Measurements from ENCODE around the gene SORCS2.

Gene SORCS2

DNA sequence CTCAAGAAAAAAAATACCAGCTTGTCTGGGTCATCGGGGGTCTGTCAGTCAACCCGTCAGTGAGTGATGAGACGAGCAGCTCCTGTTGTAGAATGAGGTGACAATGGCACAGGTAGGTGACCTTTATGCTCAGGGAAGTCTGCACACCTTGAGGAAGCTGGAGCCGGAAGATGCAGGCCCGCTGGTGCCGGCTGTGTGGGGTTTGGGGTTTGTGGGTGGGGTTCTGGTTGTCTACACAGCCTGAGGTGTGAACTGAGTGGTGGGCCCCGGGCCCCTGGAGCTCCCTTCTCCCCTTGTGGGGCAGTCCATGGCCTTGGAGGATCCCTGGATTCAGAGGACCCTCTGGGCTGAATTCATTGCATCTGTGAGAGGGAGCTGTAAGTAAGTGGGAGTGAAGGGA lies 75.5 kb downstream of the SORCS2 start:
- no peak for DNase-seq (ENCODE audit: low spot score)

DNA sequence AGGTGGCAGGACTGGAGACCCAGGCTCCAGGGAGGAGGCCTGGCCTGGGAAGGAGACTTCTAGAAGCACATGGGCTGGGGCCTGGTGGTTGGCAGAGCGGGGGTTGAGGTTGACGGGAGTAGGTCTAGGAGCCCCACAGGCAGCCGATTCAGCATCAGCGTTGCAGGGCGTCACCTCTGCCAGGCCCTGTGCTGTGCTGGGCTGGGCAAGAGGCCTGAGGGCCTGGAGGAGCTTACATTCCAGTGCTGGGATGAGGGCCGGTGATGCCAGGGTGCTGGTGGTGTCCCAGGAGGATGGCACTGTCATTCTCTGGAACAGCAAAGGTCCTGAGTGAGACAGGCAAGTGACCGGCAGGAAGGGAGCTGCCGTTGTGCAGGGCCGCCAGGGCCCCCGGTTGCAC lies 76.6 kb downstream of the SORCS2 start:
- DNase-seq (ENCODE audit: low spot score) = no peak

DNA sequence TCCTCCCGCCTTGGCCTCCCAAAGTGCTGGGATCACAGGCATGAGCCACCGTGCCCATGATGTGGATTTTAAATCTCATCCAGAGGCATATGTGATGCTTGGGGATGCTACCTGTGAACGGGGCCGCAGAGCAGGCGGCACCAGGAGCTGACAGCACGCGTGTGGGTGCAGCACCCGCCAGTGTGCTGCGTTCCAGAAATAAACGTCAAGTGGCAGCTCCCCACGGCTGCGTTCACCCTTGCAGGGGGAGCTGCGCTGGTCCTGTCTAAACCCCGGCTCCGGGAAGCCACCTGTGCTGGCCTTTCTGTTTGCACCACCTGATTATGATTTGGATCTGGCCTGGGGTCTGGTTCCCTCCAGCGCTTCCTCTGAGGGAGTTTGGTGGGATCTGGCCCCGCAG lies 77.8 kb downstream of the SORCS2 start:
- DNase-seq (ENCODE audit: low spot score) = no peak

DNA sequence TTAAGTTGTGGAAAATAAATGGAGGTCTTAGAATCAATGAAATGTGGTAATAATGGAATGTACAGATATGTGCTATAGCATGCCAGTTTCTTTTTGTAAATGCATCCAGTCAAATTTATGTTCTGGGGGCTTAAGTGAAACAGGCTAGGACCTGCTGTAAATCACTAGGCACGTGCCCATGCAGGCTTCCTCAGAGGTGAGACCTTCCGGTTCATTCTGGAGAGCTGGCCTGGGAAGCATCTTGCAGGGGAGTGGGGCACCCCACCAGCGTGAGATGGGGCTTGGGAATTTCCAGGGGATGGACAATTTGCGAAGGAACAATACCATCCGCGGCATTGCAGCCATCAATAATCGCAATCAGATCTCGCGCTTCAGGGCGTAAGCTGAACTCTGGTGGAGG lies 80.1 kb downstream of the SORCS2 start:
- no peak for DNase-seq (ENCODE audit: low spot score)

DNA sequence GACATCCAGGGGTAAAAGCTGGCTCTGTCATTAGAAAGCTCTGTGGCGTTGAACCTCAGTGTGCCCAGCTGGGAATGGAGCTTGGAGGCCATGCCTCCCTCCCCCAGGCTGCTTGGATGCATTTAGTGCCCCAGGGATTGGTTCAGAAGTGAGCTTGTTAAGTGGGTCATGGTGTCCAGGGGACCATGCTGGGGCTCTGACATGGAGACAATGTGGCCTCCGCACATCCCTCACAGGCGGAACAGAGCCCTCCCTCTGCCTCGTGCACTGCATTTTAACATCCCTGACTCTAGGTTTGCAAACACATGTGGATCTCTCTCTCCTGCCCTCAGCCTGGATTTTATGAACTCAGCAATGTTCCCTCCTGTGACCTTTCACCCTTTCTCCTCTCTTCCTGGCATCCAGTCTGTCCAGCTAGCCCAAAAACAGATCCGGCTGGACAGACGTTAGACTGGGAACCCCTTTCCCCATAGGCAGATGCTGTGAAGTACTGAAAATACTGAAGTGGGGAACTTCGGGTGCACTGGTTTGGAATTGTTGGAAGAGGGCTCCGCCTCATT lies 81.5 kb downstream of the SORCS2 start:
- peak; percentile 16 for DNase-seq (ENCODE audit: low spot score)

DNA sequence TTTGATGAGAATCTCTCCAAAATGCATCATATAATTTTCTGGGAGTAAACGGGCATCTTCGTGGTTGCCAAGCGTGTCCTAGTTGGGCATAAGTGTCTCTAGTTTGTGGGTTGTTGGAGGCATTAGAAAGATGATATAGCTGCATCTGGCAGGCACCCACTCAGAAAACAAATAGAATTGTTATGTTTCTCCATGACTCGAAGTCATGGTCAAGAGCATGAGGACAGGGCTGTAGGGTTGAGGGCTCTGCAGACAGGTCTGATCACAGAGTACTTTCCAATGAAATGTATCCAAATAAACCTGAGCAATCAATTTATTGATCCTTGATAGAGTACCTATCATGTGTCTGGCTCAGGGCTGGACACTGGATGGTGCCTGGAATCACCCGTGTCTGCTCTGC lies 82.7 kb downstream of the SORCS2 start:
- no peak for DNase-seq (ENCODE audit: low spot score)

DNA sequence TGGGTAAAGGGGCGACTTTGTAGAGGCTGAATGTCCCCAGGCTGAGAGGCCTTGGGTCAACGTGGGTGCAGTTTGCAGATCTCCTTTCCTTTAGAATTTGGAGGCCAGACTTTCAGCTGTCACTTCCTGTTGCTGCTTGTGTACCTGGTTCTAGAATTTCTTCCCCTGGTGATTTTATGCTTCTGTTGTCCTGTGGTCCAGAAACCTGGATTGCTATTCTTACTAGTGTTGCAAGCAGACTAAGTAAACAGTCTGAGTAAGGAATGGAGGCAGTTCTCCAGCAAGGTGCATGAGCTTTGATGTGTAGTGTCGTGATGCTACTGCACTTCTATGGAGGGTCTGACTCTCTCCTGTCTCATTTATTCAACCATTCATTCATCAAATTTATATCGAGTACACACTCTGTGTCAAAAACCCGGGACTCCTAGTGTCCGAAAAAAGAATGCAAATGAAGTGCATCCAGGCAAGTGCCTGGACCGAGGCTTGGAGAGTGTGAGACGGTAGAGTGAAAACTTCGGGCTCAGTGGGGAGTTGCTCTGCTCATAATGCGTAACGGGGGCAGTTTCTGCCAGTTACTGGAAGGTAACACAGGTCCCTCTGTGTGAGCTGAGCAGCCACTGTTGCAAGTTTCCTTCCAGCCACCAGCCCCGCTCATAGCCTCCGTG lies 83.3 kb downstream of the SORCS2 start:
- DNase-seq (ENCODE audit: low spot score) = no peak

DNA sequence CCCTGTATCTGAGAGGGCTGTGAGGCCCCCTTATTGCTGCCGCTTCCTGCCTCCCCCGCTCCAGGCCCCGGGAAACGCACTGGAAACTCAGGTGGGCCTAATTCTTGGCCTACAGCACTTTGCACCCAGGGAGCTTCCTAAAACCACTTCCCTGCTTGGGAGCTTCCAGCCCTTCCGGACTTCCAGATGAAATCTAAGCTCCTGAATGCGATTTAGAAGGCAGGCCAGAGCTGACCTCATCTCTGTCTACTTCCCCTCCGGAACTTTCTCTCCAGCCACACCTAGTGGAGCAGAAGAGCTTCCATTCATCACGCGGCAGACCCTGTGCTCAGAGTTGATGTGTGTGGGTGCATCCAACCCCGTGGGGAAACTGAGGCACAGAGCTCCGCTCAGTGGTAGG lies 84.2 kb downstream of the SORCS2 start:
- DNase-seq (ENCODE audit: low spot score) = no peak

DNA sequence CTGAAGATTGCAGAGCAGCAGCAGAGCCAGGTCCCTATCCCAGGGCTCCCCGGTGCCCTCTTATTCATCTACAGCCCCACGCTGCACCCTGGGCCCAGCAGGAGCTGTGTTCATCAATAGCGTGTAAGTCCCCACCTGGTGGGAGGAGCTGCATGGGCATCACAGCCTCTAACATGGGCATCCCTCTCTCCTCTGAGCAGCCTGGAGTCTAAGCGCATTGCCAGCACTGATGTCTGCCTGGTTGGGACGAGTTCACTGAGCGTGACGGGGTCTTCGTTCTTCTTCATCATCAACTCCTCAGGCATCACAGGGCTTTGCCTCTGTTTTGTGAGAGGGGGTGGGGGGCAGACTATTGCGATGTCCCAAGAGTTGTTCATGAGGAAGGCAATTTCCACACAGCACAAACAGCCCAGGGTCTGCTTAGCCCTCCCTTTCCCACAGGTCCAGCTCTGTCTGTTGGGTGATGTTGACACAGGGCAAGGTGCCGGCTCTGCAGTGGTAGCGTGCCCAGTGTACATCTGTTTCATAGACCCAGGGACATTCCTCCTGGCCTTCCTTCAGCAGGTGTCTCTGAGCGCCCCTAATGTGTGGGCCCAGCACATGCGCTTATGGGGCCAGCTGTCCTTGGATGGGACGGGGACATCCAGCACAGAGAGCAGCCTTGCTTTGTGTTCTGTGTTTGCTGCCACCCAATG lies 85.9 kb downstream of the SORCS2 start:
- DNase-seq (ENCODE audit: low spot score) = no peak

DNA sequence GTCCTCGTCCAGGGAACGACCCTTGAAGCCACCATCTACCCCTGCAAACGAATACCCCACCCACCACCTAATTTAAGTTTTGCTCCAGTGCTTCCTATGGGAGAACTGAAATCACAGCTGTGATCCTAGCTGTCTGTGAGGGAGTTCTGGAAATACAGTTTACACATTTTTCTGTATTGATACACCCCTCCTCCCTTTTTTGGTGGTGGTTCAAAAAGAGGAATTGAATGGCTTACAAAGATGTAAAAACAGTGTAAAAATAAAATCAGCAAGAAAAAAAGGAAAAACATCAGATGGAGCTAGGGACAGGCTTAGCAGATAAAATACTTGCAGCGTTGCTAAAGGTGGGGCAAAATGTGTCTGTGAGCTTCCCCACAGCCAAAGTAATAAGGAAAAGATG lies 86.6 kb downstream of the SORCS2 start:
- DNase-seq (ENCODE audit: low spot score) = no peak

DNA sequence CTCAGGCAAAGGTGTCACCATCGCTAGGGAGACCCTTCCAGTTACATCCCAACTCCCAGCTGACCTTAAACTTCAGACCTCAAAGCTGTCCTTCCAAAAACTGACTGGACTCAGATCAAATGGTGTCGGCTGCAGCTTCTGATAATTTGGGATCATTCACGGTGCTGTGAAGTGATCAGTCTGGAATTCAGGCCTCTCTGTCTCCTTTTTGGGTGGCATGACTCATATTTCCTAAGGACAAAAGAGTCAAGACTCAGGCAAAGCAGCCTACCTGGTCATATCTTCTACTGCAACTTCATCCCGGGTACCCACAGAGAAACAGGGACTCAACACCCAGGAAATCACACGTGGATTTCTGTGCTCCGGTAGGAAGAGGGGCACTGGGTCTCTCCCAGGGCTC lies 87.6 kb downstream of the SORCS2 start:
- DNase-seq (ENCODE audit: low spot score) = no peak

DNA sequence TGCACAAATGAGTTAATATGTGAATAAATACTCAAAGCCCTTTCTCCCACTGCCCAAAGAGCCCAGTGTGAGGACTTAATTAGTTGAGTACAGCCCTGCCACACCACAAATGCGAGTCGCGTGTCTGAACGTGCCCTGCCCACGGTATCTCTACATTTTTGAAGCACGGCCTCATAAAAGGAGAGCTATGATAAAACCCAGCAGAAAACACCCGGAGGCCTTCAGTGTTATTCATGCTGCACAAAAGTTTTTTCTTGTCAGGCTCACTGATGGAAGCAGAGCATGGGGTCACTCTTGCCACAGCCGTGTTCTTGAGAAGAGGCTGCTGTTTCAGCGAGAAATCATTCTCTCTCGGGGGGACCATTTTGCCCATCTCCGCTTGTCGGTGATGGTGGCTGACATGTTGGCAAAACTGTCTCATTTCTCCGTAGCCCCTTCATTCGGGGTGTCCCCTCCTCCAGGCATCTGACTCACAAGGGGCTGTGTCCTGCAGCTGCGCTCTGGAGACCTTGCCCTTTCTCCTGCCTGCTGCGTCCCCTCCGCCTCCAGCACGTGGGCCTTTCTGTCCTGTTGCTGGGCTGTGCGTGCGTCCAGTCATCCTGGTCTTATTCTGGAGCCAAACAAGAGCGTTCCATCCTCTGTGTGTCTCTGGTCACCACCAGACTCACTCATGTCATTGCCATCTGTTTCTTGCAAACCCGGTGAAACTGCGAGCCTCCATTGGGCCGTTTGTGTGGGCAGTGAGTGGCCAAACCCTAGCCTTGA lies 88.8 kb downstream of the SORCS2 start:
- no peak for DNase-seq (ENCODE audit: low spot score)

DNA sequence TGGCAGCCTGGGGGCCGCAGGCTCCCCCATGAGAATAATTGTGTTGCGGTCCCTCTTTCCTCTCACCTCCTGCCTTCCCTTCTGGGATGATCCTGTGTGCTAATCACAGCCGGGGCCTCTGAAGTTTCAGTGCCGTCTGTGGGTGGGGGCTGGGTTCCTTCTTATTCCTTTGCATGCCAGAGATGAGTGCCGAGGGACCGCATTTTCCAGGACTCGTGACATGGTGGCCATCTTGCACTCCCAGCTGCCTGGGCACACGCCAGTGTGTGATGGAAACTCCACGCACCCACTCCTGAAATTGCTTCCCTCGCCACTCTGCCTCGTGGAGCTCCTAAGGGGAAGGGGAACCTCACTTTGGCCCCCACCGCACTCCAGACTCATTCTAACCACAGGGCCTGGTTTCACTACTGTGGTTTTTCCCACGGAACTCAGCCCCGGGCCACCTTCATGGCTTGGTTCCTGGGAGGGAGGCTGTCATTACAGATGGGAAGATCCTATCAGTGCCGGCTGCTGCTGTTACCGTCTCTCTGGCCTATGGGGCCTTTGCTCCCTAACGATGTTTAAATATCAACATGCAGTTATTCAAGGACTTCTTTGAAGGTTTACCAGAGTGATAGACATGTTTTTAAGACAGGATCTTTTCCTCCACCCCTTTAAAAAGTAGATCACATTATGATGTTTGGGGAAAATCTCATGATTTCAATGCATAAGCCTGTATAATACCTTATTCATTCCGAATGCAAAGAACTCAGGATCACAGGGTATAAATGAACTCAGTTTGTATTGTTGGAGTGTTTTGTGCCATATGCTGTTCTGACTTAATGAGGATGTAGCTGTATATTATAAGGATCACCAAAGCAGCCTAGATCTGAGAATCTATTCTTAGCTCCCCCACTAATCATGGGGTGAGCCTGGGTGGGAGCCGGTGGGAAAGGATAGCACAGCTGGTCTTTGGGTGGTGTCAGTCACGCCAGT lies 89.6 kb downstream of the SORCS2 start:
- no peak for DNase-seq (ENCODE audit: low spot score)

DNA sequence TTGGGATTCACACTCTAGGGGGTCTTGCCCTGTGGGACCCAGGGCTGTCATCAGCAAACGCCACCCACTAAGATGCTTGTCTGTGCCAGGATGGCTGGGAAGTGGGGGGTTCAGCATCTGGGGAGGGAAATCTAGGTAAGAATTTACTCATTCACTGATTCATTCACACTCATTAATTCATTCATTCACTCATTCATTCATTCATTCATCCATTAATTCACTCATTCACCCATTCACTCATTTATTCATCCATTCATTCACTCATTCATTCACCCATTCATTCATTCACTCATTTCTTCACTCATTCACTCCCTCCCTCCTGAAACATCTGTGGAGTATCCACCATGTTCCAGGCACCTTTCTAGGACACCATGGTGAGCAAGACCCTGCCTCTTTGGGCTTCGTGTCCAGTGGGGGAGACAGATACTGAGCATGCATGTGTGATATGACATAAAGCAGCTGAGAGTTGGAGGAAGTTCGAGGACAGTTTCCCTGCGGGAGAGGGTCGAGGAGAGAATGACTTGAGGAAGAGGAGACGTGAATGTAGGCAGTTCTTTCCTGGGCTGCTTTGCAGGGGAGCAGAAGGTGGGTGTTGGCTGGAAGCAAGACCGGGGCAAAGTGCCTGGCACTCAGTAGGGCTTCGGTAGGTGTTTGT lies 90.6 kb downstream of the SORCS2 start:
- DNase-seq (ENCODE audit: low spot score) = no peak

DNA sequence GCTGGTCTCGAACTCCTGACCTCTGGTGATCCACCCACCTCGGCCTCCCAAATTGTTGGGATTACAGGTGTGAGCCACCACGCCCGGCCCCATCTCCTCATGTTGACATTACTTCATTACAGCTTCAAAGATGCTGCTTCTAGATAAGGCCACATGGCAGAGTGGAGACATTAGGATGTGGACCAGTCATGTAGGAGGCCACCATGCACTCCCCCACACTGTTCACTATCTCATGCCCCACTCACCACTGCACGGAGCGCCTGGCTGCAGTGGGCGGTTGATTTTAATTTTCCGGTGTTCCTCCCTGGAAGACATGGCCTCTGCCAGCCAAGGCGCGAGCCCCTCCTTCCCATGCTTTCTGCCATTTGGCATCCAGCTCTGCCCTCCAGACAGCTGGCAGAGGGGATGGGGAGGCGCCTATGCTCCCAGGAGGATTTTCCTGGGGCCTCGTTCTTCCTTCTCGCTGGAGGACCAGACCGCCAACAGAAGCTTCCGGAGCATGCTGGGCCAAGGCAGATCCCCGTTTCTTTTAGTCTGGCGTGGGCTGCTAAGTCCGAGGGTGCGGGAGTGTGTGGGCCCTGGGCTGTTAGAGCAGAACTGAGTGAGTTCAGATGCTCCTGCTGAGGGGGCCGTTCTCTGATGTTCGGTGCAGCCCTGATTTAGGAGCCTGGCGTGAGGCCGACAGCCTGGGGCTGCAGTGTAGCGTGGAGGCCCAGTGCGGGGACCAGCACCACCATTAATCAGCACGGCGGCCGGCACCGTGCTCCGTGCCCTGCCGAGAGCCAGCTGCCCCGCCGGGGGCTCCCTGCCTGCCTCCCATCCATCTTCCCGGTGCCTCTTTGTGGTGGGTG lies 93.1 kb downstream of the SORCS2 start:
- DNase-seq (ENCODE audit: low spot score) = no peak

DNA sequence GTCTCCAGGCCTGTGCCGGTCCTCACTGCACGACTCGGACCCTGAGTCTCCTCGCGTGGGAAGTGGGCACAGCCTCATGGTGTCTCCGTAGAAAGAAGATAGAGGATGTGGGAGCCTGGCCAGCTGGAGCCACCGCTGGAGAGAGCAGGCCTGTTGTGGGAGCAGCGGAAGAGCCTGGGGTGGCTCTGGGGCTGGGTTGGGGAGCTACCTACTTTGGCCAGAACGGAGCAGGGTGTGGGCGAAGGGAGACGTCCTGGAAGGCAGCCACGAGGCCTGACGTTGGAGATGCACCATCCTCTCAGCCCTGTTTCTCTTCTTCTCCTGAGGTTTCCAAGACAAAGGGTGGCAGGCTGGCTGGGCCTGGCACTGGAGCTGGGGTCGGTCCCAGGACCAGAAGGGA lies 93.8 kb downstream of the SORCS2 start:
- no peak for DNase-seq (ENCODE audit: low spot score)

DNA sequence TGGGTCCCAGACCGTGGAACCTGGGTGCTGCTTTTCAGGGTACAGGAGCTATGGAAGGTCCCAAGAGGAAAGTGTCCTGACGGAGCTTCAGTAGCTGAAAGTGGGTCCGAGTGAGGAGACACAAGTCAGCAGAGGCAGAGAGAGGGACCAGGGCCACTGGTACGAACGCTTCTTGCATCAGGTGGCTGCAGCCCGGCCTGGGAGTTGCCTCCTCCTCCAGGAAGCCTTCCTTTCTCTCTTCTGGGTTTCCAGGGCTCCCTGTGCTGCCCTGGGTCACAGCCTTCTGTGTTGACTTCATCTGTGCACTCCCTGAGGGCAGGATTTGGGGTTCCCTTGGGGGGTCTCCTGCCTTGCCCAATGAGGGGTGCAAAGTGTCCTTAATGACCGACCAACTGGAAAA lies 94.5 kb downstream of the SORCS2 start:
- no peak for DNase-seq (ENCODE audit: low spot score)

DNA sequence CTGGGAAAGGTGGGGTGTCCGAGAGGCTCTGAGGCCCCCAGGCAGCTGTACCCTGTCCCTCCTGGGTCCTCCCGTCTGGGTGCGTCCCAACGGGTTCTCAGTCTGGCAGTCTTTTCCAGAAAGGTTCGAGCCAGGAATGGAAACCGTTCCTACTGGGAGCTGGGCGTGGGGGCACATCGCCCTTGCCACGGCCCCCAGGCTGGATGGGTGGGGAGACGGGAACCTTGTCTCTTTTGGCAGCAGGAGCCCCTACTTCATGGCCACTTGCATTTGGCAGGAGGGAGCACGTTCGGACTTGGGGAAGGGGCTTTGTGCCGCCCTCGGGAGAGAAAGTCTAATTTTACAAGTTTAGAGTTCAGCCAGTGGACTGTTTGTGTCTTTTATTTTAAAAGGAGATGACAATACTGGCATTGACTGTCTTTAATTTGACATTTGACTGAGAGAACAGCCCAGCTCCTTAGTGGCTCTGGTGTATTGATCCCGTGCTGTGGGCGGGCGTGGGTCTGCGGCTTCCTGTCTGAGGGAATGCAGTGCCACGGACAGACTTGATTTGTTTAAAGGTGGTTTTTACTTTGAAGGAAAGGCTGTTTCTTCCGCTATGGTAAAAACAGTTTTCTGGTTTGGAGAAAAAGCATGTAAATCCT lies 95.1 kb downstream of the SORCS2 start:
- no peak for DNase-seq (ENCODE audit: low spot score)

DNA sequence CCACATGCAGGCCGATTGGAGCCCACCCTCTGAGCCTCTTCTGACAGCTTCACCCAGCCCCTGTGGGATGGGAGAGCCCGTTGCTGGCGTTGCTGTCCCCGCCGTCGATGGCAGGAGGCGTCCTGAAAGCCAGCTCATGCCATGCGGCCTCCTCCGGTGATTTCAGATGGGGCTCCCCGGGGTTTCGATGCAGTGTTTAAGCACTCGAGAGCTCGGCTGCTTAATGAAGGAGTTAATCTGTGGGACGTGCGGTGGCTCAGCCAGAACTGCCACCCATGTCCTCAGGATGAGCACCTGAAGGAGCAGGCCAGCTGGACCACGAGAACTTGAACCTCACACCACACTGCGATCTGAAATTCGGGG lies 95.6 kb downstream of the SORCS2 start:
- no peak for DNase-seq (ENCODE audit: low spot score)

Data from cerebellar cortex (tissue), 1 donor.